ENCODE results near the gene PKNOX1. TPM values are rescaled to one million over a fixed set of nuclear protein-coding genes. Genes with fewer than 3 reads are reported as not detected.

PKNOX1 gene
- total RNA-seq, 1 experiment from 2014 or later, result 43.4 TPM

GRCh38 chr21:43020771-43021170, 46.4 kb downstream of the PKNOX1 start:
- Histone ChIP-seq H3K23ac (ENCODE audit: insufficient read length, low read depth, low read length) (no peak overlapping the region), H2AK5ac (ENCODE audit: insufficient read length, low read length) (no peak overlapping the region), H3T11ph (ENCODE audit: low read length) (no peak overlapping the region), H2BK5ac (ENCODE audit: insufficient read length, low read length) (no peak overlapping the region), H2BK15ac (ENCODE audit: low read depth, low read length) (no peak overlapping the region), H3K56ac (ENCODE audit: insufficient read length, low read depth, low read length) (no peak overlapping the region), H3K4ac (ENCODE audit: low read depth, low read length) (no peak overlapping the region), H3K9me3 (ENCODE audit: control insufficient read depth, low read depth, low read length) (no peaks in the 10 kb centered on the region), H3K9ac (ENCODE audit: extremely low read depth, insufficient read length, low read length) (no peak overlapping the region), H3K4me1 (ENCODE audit: insufficient read depth, low read length) (no peaks in the 10 kb centered on the region; the same call in 1 of the 2 replicates), H3K23me2 (ENCODE audit: insufficient read length, low read depth, low read length, poor library complexity, severe bottlenecking) (no peaks in the 10 kb centered on the region), H3K27me3 (ENCODE audit: insufficient read depth, low read length) (no peaks in the 10 kb centered on the region), H3K79me1 (ENCODE audit: insufficient read depth, low read depth, low read length, poor library complexity, severe bottlenecking) (no peaks in the 10 kb centered on the region), H2AFZ (ENCODE audit: low read length) (no peak overlapping the region), H3K79me2 (ENCODE audit: insufficient read depth, low read length) (no peaks in the 10 kb centered on the region), H4K20me1 (ENCODE audit: control insufficient read depth, insufficient read depth, insufficient read length) (no peaks in the 10 kb centered on the region), H3K14ac (ENCODE audit: insufficient read depth, low read length) (no peak overlapping the region), H3K18ac (ENCODE audit: insufficient read length, low read depth, low read length) (no peak overlapping the region), H2BK12ac (ENCODE audit: insufficient read length, low read depth, low read length) (no peak overlapping the region), H3K4me2 (ENCODE audit: insufficient read depth, insufficient read length, low read length) (no peak overlapping the region), H2BK20ac (ENCODE audit: low read depth, low read length, poor library complexity, severe bottlenecking) (no peak overlapping the region), H2BK120ac (ENCODE audit: low read depth, low read length, poor library complexity, severe bottlenecking) (no peak overlapping the region), H4K5ac (ENCODE audit: insufficient read length, low read depth, low read length) (no peak overlapping the region), H4K8ac (replicated peaks; ENCODE audit: insufficient read length, low read depth, low read length) (no peak overlapping the region), H3K27ac (ENCODE audit: insufficient read length, low read depth, low read length) (no peak overlapping the region), H4K91ac (ENCODE audit: insufficient read length, low read depth, low read length) (no peak overlapping the region)
- Mint-ChIP-seq H3K4me1 (peaks cover 3 to 4% of the 10 kb centered on the region in 2 experiments), H3K9me3 (no peaks in the 10 kb centered on the region), H3K4me3 (no peak overlapping the region), H3K36me3 (ENCODE audit: insufficient read depth in 1 of 3, low read depth in 3 of 3) (peaks cover 13 to 87% (median 55%) of the 10 kb centered on the region in 3 experiments; a peak in 6 of 7 replicates), H3K27me3 (ENCODE audit: low read depth) (no peaks in the 10 kb centered on the region), H3K27ac (0 out of 7 replicates have a peak overlapping the region, but pooled peaks of 1 of the 3 experiments have one; percentile 1)
- no peak for DNase-seq
- no CpG with 5 or more reads among the region's 6 CpGs for WGBS (ENCODE audit: extremely low coverage, insufficient read length, low lambda C conversion rate)
- TF ChIP-seq, protein P1, sequence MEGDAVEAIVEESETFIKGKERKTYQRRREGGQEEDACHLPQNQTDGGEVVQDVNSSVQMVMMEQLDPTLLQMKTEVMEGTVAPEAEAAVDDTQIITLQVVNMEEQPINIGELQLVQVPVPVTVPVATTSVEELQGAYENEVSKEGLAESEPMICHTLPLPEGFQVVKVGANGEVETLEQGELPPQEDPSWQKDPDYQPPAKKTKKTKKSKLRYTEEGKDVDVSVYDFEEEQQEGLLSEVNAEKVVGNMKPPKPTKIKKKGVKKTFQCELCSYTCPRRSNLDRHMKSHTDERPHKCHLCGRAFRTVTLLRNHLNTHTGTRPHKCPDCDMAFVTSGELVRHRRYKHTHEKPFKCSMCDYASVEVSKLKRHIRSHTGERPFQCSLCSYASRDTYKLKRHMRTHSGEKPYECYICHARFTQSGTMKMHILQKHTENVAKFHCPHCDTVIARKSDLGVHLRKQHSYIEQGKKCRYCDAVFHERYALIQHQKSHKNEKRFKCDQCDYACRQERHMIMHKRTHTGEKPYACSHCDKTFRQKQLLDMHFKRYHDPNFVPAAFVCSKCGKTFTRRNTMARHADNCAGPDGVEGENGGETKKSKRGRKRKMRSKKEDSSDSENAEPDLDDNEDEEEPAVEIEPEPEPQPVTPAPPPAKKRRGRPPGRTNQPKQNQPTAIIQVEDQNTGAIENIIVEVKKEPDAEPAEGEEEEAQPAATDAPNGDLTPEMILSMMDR (conservative IDR thresholded peaks at IDR 0.05), result no peak

Measured in H9 (cell line).